Transverse colon (tissue), 4 donors: ENCODE results near the gene MBP.

Source experiments
- EP300 ChIP-seq: sonication (generic); formaldehyde crosslinking; IDR thresholded peaks from one replicate; pipeline ENCODE4 v1.6.1; 2017; ENCODE audit warnings: antibody characterized with exemption, low read depth
- POLR2A ChIP-seq: fragments of 450-650 bp; IDR thresholded peaks from one replicate; pipeline ENCODE4 v1.6.1; 2016; ENCODE audit warnings: antibody characterized with exemption, mild to moderate bottlenecking, moderate library complexity
- POLR2AphosphoS5 ChIP-seq, 3 donors: sonication (generic); formaldehyde crosslinking; IDR thresholded peaks; one replicate each; pipeline ENCODE4 v1.6.1; 2016; ENCODE audit warnings: antibody characterized with exemption in 3 of 3
- TF ChIP-seq, protein P1 (sequence below), 5 experiments: fragments of 200-600 bp in 3 of 5; fragments of 450-650 bp in 2 of 5; sonication (generic) in 3 of 5; IDR thresholded peaks; 1 replicate in 2 of 5; 2 replicates in 3 of 5; pipeline ENCODE4 v1.5.1; 2016 to 2017; ENCODE audit warnings: antibody characterized with exemption in 5 of 5, inconsistent platforms in 3 of 5, mild to moderate bottlenecking in 2 of 5, moderate library complexity in 1 of 5

DNA sequence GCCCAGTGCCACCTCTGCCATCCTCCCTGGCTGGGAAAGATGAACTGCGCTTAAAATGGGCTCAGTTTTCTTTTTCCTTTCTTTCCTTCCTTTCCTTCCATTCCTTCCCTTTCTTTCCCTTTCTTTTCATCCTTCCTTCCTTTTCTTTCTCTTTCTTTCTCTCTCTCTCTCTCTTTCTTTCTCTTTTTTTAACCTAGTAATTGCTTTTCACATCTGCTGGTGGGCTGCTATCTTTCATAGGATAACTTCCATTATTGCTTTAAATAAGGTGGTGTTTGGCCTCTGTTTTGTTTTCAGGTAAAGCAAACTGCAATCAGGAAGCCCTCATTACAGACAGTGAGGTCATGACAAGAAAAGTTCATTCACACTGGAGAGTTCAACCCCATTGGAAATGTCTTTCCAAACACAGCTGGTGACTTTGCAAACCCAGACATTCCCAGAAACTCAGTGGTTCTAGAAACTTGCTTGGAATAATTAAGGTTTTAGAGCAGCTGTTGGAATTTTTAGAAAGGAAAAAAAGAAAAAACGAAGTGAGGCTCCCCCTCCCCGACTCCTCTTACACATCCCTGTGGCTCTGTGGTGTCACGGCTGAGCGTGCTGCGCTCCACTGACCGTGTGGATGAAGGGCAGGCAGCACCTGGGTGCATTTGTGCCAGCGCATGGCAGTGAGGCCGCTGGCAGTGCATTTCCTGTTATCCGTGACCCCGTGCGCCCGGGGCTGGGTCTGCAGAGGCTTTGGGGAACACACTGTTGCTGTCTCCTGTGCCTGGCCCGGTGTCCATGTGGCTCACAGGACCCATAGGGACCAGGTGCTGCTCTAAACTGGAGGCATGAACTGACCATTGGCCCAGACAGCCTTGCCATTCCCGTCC, 76.9 kb downstream of the MBP start:
- TF ChIP-seq, protein P1, sequence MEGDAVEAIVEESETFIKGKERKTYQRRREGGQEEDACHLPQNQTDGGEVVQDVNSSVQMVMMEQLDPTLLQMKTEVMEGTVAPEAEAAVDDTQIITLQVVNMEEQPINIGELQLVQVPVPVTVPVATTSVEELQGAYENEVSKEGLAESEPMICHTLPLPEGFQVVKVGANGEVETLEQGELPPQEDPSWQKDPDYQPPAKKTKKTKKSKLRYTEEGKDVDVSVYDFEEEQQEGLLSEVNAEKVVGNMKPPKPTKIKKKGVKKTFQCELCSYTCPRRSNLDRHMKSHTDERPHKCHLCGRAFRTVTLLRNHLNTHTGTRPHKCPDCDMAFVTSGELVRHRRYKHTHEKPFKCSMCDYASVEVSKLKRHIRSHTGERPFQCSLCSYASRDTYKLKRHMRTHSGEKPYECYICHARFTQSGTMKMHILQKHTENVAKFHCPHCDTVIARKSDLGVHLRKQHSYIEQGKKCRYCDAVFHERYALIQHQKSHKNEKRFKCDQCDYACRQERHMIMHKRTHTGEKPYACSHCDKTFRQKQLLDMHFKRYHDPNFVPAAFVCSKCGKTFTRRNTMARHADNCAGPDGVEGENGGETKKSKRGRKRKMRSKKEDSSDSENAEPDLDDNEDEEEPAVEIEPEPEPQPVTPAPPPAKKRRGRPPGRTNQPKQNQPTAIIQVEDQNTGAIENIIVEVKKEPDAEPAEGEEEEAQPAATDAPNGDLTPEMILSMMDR (IDR thresholded peaks at IDR 0.05), result no peak
- TF ChIP-seq EP300, result no peak
- TF ChIP-seq POLR2AphosphoS5 (IDR thresholded peaks at IDR 0.05), result no peak
- TF ChIP-seq POLR2A, result no peak
